Cardiac fibroblast (primary cell): ENCODE data around the gene PSEN1.

Source experiments
- DNase-seq, 2 donors: peaks; one replicate each; pipeline versions ENCODE4 v3.0.0 to v3.0.0-alpha.2; 2010; ENCODE audit warnings: low read depth in 2 of 2
- H3K4me3 ChIP-seq, 2 donors: replicated peaks in 1 of 2; 1 replicate in 1 of 2; 2 replicates in 1 of 2; pipeline ENCODE4 v1.5.1; 2011; ENCODE audit warnings: low read depth in 2 of 2, low read length in 2 of 2, mild to moderate bottlenecking in 2 of 2, moderate library complexity in 1 of 2
- TF ChIP-seq, protein P1 (sequence below): IDR thresholded peaks from one replicate; pipeline ENCODE4 v1.5.1; 2011; ENCODE audit warnings: low read depth, mild to moderate bottlenecking, low read length, inconsistent platforms

PSEN1 gene

GRCh38 chr14:73221945-73222344 lies 85.6 kb downstream of the PSEN1 start:
- TF ChIP-seq, protein P1, sequence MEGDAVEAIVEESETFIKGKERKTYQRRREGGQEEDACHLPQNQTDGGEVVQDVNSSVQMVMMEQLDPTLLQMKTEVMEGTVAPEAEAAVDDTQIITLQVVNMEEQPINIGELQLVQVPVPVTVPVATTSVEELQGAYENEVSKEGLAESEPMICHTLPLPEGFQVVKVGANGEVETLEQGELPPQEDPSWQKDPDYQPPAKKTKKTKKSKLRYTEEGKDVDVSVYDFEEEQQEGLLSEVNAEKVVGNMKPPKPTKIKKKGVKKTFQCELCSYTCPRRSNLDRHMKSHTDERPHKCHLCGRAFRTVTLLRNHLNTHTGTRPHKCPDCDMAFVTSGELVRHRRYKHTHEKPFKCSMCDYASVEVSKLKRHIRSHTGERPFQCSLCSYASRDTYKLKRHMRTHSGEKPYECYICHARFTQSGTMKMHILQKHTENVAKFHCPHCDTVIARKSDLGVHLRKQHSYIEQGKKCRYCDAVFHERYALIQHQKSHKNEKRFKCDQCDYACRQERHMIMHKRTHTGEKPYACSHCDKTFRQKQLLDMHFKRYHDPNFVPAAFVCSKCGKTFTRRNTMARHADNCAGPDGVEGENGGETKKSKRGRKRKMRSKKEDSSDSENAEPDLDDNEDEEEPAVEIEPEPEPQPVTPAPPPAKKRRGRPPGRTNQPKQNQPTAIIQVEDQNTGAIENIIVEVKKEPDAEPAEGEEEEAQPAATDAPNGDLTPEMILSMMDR = no peak
- no peak overlapping the region for H3K4me3 ChIP-seq
- peak in 1 of 2 donors; percentile 67 for DNase-seq

- H3K4me3 ChIP-seq = no peak overlapping the region
- TF ChIP-seq, protein P1 = no peak
- peak in 1 of 2 donors; percentile 54 for DNase-seq
Observed at GRCh38 chr14:73223049-73223448, 86.7 kb downstream of the PSEN1 start.

GRCh38 chr14:73225496-73225895 lies 89.2 kb downstream of the PSEN1 start:
- H3K4me3 ChIP-seq = no peak overlapping the region
- TF ChIP-seq, protein P1 = no peak
- DNase-seq = no peak

DNA sequence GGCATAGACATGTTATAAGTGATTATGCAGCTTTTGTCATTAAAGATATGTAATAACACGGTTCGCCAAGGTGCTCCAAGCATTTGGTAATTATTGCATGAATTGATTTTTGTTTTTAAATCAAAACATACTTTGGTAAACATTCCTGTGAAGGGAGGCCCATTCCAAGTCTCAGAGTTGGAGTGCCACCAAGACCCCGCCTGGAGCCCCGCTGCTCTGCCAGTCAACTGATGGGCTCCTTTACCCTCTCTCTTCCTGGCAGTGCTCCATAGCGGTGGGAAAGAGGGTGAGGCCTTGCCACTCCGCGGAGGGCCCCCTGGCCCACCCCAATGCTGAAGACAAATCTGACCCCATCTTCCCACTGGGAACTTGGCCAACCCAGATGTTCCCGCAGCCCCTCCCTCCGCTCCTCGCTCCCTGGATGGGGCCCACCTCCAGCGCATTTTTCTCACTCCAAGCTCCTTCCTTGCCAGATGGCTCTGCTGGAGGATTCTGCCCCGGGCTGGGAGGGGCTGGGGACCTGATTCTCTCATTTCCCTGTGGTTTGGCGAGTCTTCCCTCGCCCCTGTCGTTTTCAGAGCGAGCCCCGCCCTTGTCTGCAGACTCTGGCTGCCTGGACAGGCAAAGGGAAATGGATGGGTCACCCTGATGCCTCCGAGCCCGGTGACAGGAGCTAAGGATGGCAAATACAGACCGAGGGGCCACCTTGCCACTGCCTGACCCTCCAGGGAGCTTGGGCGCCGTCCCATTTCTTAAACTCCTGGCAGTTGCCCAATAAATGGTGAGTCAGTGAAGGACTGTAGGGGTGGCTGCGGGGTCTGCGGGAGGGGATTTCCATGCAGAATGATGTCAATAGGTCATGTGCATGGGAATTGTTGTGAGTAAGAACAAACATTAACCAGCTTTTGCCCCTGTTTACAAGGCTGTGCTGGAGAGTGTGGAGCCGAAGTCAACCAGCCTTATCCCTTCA lies 91.8 kb downstream of the PSEN1 start:
- H3K4me3 ChIP-seq = peak overlapping the region; percentile 11 to 28
- TF ChIP-seq, protein P1 = no peak
- peak; percentile 96 for DNase-seq

GRCh38 chr14:73230051-73230450 lies 93.7 kb downstream of the PSEN1 start:
- TF ChIP-seq, protein P1 = no peak
- no peak for DNase-seq

GRCh38 chr14:73231981-73232851 lies 95.9 kb downstream of the PSEN1 start:
- no peak overlapping the region for H3K4me3 ChIP-seq
- DNase-seq = no peak
- TF ChIP-seq, protein P1 = peak; percentile 44

More at GRCh38 chr14:73230051-73230450, 93.7 kb downstream of the PSEN1 start:
- no peak overlapping the region for H3K4me3 ChIP-seq
